HEK293 (cell line): ENCODE measurements around the gene TMEM87B.

Experiments
- CTCF ChIA-PET: fragments of 350-600 bp; formaldehyde crosslinking; extraction: SDS; loops from one replicate; lab custom pipeline; 2021; ENCODE audit warnings: antibody characterized with exemption; lab: Yijun Ruan, JAX
- POLR2A ChIA-PET: fragments of 300-600 bp; formaldehyde crosslinking; extraction: SDS; loops from one replicate; lab custom pipeline; 2020; ENCODE audit warnings: antibody characterized with exemption, inconsistent platforms; lab: Yijun Ruan, JAX
- H3K27ac ChIP-seq: fragments of 200-500 bp; sonication (Bioruptor generic); 2 replicates; pipeline ENCODE4 v1.5.1; 2014; ENCODE audit warnings: low read depth, low read length, control low read depth, inconsistent platforms; ENCODE audit errors: extremely low read depth
- H3K36me3 ChIP-seq, 2 experiments: fragments of 200-500 bp in 1 of 2; sonication (Bioruptor generic) in 1 of 2; 1 replicate in 1 of 2; 2 replicates in 1 of 2; pipeline ENCODE4 v1.5.1; 2014 to 2017; ENCODE audit warnings: inconsistent platforms in 2 of 2, low read length in 2 of 2; ENCODE audit not compliant: control insufficient read depth in 2 of 2, insufficient read depth in 1 of 2
- H3K4me1 ChIP-seq: fragments of 200-500 bp; sonication (Bioruptor generic); 2 replicates; pipeline ENCODE4 v1.5.1; 2014; ENCODE audit warnings: mild to moderate bottlenecking, low read length, inconsistent platforms; ENCODE audit not compliant: control insufficient read depth, insufficient read depth
- H3K4me3 ChIP-seq: 2 replicates; pipeline ENCODE4 v1.5.1; 2011; ENCODE audit warnings: low read depth, mild to moderate bottlenecking, control low read depth, low read length, moderate library complexity
- H3K9me3 ChIP-seq: fragments of 200-500 bp; sonication (Bioruptor generic); 2 replicates; pipeline ENCODE4 v1.5.1; 2014; ENCODE audit warnings: low read depth, low read length, inconsistent platforms; ENCODE audit not compliant: control insufficient read depth, insufficient read depth
- KLF8 ChIP-seq: fragments of 450-650 bp; formaldehyde crosslinking; IDR thresholded peaks from 2 replicates; pipeline ENCODE4 v1.5.1; 2016; ENCODE audit warnings: missing biosample characterization, missing genetic modification characterization
- SCRT2 ChIP-seq: fragments of 450-650 bp; formaldehyde crosslinking; IDR thresholded peaks from 2 replicates; pipeline ENCODE4 v1.5.1; 2016; ENCODE audit warnings: missing biosample characterization, missing genetic modification characterization
- SP3 ChIP-seq: fragments of 450-650 bp; formaldehyde crosslinking; IDR thresholded peaks from 2 replicates; pipeline ENCODE4 v1.5.1; 2016; ENCODE audit warnings: missing biosample characterization, missing genetic modification characterization
- YY1 ChIP-seq: fragments of 450-650 bp; formaldehyde crosslinking; IDR thresholded peaks from 2 replicates; pipeline ENCODE4 v1.5.1; 2018; ENCODE audit warnings: missing biosample characterization, missing genetic modification characterization
- ZNF19 ChIP-seq: fragments of 450-650 bp; formaldehyde crosslinking; IDR thresholded peaks from 2 replicates; pipeline ENCODE4; 2016; ENCODE audit warnings: missing biosample characterization, missing genetic modification characterization, low read depth
- ZNF223 ChIP-seq: fragments of 450-650 bp; formaldehyde crosslinking; IDR thresholded peaks from 2 replicates; pipeline ENCODE4 v1.5.1; 2016; ENCODE audit warnings: missing biosample characterization, missing genetic modification characterization
- ZNF266 ChIP-seq: fragments of 450-650 bp; formaldehyde crosslinking; IDR thresholded peaks from 2 replicates; pipeline ENCODE4 v1.5.1; 2016; ENCODE audit warnings: missing biosample characterization, missing genetic modification characterization, low read depth
- ZNF292 ChIP-seq: fragments of 450-650 bp; formaldehyde crosslinking; IDR thresholded peaks from 2 replicates; pipeline ENCODE4 v1.5.1; 2016; ENCODE audit warnings: low read depth, missing biosample characterization, missing genetic modification characterization, borderline replicate concordance
- ZNF302 ChIP-seq: fragments of 450-650 bp; formaldehyde crosslinking; IDR thresholded peaks from 2 replicates; pipeline ENCODE4 v1.5.1; 2016; ENCODE audit warnings: missing biosample characterization, missing genetic modification characterization, low read depth
- ZNF362 ChIP-seq: fragments of 450-650 bp; formaldehyde crosslinking; IDR thresholded peaks from 2 replicates; pipeline ENCODE4 v1.5.1; 2016; ENCODE audit warnings: missing biosample characterization, missing genetic modification characterization
- ZNF404 ChIP-seq: fragments of 450-650 bp; formaldehyde crosslinking; IDR thresholded peaks from 2 replicates; pipeline ENCODE4 v1.5.1; 2017; ENCODE audit warnings: missing biosample characterization, missing genetic modification characterization
- ZNF48 ChIP-seq: fragments of 450-650 bp; formaldehyde crosslinking; IDR thresholded peaks from 2 replicates; pipeline ENCODE4 v1.5.1; 2016; ENCODE audit warnings: missing biosample characterization, missing genetic modification characterization
- ZNF530 ChIP-seq: fragments of 450-650 bp; formaldehyde crosslinking; IDR thresholded peaks from 2 replicates; pipeline ENCODE4 v1.5.1; 2016; ENCODE audit warnings: low read depth, missing biosample characterization, missing genetic modification characterization
- ZNF555 ChIP-seq: fragments of 450-650 bp; formaldehyde crosslinking; conservative IDR thresholded peaks from 2 replicates; pipeline ENCODE4 v1.5.1; 2017; ENCODE audit warnings: missing biosample characterization, mild to moderate bottlenecking, missing genetic modification characterization, inconsistent platforms
- ZNF621 ChIP-seq: fragments of 450-650 bp; formaldehyde crosslinking; IDR thresholded peaks from 2 replicates; pipeline ENCODE4 v1.5.1; 2017; ENCODE audit warnings: missing biosample characterization, missing genetic modification characterization
- ZNF626 ChIP-seq: fragments of 450-650 bp; sonication (Bioruptor Pico); formaldehyde crosslinking; IDR thresholded peaks from 2 replicates; pipeline ENCODE4 v1.5.1; 2018; ENCODE audit warnings: missing biosample characterization, missing genetic modification characterization, inconsistent platforms
- ZNF639 ChIP-seq: fragments of 450-650 bp; formaldehyde crosslinking; IDR thresholded peaks from 2 replicates; pipeline ENCODE4 v1.5.1; 2016; ENCODE audit warnings: missing biosample characterization, missing genetic modification characterization
- ZNF645 ChIP-seq: fragments of 450-650 bp; formaldehyde crosslinking; IDR thresholded peaks from 2 replicates; pipeline ENCODE4; 2016; ENCODE audit warnings: missing biosample characterization, missing genetic modification characterization
- ZNF664 ChIP-seq: fragments of 450-650 bp; formaldehyde crosslinking; IDR thresholded peaks from 2 replicates; pipeline ENCODE4 v1.5.1; 2016; ENCODE audit warnings: missing biosample characterization, missing genetic modification characterization
- TF ChIP-seq, protein P1 (sequence below): fragments of 450-650 bp; formaldehyde crosslinking; IDR thresholded peaks from 2 replicates; pipeline ENCODE4 v1.5.1; 2017; ENCODE audit warnings: missing biosample characterization, missing genetic modification characterization
- TF ChIP-seq, protein P2 (sequence below): fragments of 450-650 bp; formaldehyde crosslinking; optimal IDR thresholded peaks from 2 replicates; pipeline ENCODE3; 2016; ENCODE audit warnings: missing biosample characterization, mild to moderate bottlenecking, missing genetic modification characterization
- TF ChIP-seq, protein P3 (sequence below): fragments of 450-650 bp; formaldehyde crosslinking; IDR thresholded peaks from 2 replicates; pipeline ENCODE4 v1.5.1; 2016; ENCODE audit warnings: missing biosample characterization, missing genetic modification characterization

Gene TMEM87B

GRCh38 chr2:112096098-112096497 is 41.0 kb downstream of the TMEM87B start (continued):
- TF ChIP-seq, protein P1, sequence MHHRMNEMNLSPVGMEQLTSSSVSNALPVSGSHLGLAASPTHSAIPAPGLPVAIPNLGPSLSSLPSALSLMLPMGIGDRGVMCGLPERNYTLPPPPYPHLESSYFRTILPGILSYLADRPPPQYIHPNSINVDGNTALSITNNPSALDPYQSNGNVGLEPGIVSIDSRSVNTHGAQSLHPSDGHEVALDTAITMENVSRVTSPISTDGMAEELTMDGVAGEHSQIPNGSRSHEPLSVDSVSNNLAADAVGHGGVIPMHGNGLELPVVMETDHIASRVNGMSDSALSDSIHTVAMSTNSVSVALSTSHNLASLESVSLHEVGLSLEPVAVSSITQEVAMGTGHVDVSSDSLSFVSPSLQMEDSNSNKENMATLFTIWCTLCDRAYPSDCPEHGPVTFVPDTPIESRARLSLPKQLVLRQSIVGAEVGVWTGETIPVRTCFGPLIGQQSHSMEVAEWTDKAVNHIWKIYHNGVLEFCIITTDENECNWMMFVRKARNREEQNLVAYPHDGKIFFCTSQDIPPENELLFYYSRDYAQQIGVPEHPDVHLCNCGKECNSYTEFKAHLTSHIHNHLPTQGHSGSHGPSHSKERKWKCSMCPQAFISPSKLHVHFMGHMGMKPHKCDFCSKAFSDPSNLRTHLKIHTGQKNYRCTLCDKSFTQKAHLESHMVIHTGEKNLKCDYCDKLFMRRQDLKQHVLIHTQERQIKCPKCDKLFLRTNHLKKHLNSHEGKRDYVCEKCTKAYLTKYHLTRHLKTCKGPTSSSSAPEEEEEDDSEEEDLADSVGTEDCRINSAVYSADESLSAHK: no peak
- TF ChIP-seq ZNF555 (no peak), ZNF626 (tag by site-specific recombination) (no peak), ZNF645 (no peak), YY1 (tag by site-specific recombination) (no peak), SCRT2 (no peak)
- TF ChIP-seq, protein P2, sequence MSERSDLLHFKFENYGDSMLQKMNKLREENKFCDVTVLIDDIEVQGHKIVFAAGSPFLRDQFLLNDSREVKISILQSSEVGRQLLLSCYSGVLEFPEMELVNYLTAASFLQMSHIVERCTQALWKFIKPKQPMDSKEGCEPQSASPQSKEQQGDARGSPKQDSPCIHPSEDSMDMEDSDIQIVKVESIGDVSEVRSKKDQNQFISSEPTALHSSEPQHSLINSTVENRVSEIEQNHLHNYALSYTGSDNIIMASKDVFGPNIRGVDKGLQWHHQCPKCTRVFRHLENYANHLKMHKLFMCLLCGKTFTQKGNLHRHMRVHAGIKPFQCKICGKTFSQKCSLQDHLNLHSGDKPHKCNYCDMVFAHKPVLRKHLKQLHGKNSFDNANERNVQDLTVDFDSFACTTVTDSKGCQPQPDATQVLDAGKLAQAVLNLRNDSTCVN (tag by site-specific recombination): no peak

DNA sequence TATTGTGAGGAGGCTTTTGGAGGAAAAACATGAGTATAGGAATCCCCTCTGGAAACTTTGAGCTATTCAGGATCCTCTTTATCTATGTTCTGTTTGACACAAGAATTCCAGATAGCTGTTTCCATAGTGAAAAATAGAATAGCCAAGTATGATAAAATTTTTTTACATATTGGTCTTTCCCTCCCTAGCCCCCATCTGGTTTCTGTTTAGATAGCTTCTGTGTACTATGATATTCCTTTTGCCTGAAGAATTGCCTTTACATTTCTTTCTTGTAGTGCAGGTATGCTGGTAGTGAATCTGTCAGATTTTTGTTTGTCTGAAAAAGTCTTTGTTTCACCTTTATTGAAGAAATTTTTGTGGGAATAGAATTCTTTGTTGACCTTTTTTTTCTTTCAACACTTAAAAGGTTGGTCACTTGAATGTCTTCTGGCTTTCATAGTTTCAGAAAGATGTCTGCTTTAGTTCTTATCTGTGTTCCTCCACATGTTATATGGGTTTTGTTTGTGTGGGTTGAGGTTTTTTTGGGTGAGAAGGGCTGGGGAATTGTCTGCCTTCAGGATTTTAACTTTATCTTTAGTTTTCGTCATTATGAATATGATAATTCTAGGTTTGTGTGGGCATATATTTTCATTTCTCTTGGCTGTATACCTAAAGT is 53.2 kb downstream of the TMEM87B start:
- ChIA-PET POLR2A (no interaction called here), CTCF (interaction anchor here (0.7 kb wide), 1 partner anchor 461 kb away, joined by 5 read pairs; no protein-coding TSS in a partner anchor)
- Histone ChIP-seq H3K27ac (no peak overlapping the region), H3K4me3 (no peak overlapping the region), H3K36me3 (peaks cover 0 to 16% of the 10 kb centered on the region in 2 experiments; a peak in 1 of 3 replicates), H3K4me1 (no peaks in the 10 kb centered on the region), H3K9me3 (no peaks in the 10 kb centered on the region)
- TF ChIP-seq ZNF223 (tag by site-specific recombination) (no peak), SP3 (tag by site-specific recombination) (no peak), ZNF404 (tag by site-specific recombination) (no peak), ZNF362 (tag by site-specific recombination) (no peak), ZNF626 (tag by site-specific recombination) (no peak), ZNF664 (no peak), ZNF302 (tag by site-specific recombination) (no peak), ZNF639 (tag by site-specific recombination) (no peak), ZNF292 (no peak), ZNF530 (tag by site-specific recombination) (no peak), ZNF19 (tag by site-specific recombination) (no peak), KLF8 (tag by site-specific recombination) (no peak), ZNF266 (tag by site-specific recombination) (no peak), ZNF621 (tag by site-specific recombination) (no peak), ZNF48 (tag by site-specific recombination) (no peak)
- TF ChIP-seq, protein P3, sequence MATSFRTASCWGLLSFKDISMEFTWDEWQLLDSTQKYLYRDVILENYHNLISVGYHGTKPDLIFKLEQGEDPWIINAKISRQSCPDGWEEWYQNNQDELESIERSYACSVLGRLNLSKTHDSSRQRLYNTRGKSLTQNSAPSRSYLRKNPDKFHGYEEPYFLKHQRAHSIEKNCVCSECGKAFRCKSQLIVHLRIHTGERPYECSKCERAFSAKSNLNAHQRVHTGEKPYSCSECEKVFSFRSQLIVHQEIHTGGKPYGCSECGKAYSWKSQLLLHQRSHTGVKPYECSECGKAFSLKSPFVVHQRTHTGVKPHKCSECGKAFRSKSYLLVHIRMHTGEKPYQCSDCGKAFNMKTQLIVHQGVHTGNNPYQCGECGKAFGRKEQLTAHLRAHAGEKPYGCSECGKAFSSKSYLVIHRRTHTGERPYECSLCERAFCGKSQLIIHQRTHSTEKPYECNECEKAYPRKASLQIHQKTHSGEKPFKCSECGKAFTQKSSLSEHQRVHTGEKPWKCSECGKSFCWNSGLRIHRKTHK (tag by site-specific recombination): no peak
- TF ChIP-seq, protein P1: no peak
